GM23338 (cell line): ENCODE results near the gene SCAMP1. TPM values are rescaled to one million over a fixed set of nuclear protein-coding genes. Genes with fewer than 3 reads are reported as not detected.

Experiments used
- ATAC-seq: fragments of 200-7000 bp; cut with Tn5 transposase; 3 replicates; pipeline ENCODE4 v1.9.1; 2020
- DNase-seq: peaks from one replicate; pipeline ENCODE4 v3.0.0-alpha.2; 2015; ENCODE audit warnings: low spot score
- H2AFZ ChIP-seq: fragments of 200-600 bp; sonication (generic); 2 replicates; pipeline ENCODE4 v1.8.0; 2016; ENCODE audit warnings: antibody characterized with exemption, mild to moderate bottlenecking, moderate library complexity
- H3F3A ChIP-seq: fragments of 200-600 bp; sonication (generic); replicated peaks from 2 replicates; pipeline ENCODE4 v1.8.0; 2017; ENCODE audit warnings: antibody characterized with exemption, mixed run types, low read depth
- H3K27ac ChIP-seq: fragments of 200-600 bp; sonication (generic); 2 replicates; pipeline ENCODE4 v1.6.1; 2016; ENCODE audit warnings: low read depth
- H3K27me3 ChIP-seq: fragments of 200-600 bp; sonication (generic); 2 replicates; pipeline ENCODE4 v1.8.0; 2016; ENCODE audit warnings: mild to moderate bottlenecking, mixed run types, moderate library complexity; ENCODE audit not compliant: insufficient read depth
- H3K36me3 ChIP-seq: fragments of 200-600 bp; sonication (generic); 2 replicates; pipeline ENCODE4 v1.8.0; 2016; ENCODE audit warnings: mild to moderate bottlenecking; ENCODE audit not compliant: insufficient read depth
- H3K4me1 ChIP-seq: fragments of 200-600 bp; sonication (generic); 2 replicates; pipeline ENCODE4 v1.8.0; 2016; ENCODE audit warnings: mild to moderate bottlenecking, moderate library complexity; ENCODE audit not compliant: insufficient read depth
- H3K4me2 ChIP-seq: fragments of 200-600 bp; sonication (generic); 2 replicates; pipeline ENCODE4 v1.7.1; 2017; ENCODE audit warnings: mixed run types
- H3K4me3 ChIP-seq: fragments of 200-600 bp; sonication (generic); 2 replicates; pipeline ENCODE4 v1.6.1; 2016; ENCODE audit warnings: mixed run types
- H3K79me2 ChIP-seq: fragments of 200-600 bp; sonication (generic); replicated peaks from 2 replicates; pipeline ENCODE4 v1.8.0; 2017; ENCODE audit warnings: mild to moderate bottlenecking; ENCODE audit not compliant: insufficient read depth
- H3K9me2 ChIP-seq: fragments of 200-600 bp; sonication (generic); 2 replicates; pipeline ENCODE4 v1.8.0; 2017; ENCODE audit not compliant: insufficient read depth
- H4K20me1 ChIP-seq: fragments of 200-600 bp; sonication (generic); replicated peaks from 2 replicates; pipeline ENCODE4 v1.8.0; 2017; ENCODE audit warnings: mild to moderate bottlenecking; ENCODE audit not compliant: insufficient read depth
- H3K27ac Mint-ChIP-seq: 2 replicates; pipeline ENCODE4 v1.8.0; 2020; ENCODE audit warnings: inconsistent platforms, mild to moderate bottlenecking, moderate library complexity, mixed read lengths
- H3K27me3 Mint-ChIP-seq: 3 replicates; pipeline ENCODE4 v1.8.0; 2022; ENCODE audit warnings: low read depth, mild to moderate bottlenecking, moderate library complexity, mixed read lengths, inconsistent platforms; ENCODE audit not compliant: insufficient read depth, poor library complexity
- H3K36me3 Mint-ChIP-seq: 3 replicates; pipeline ENCODE4 v1.8.0; 2021; ENCODE audit warnings: low read depth, mild to moderate bottlenecking, inconsistent platforms, moderate library complexity, mixed read lengths
- H3K4me1 Mint-ChIP-seq: 3 replicates; pipeline ENCODE4 v1.8.0; 2020; ENCODE audit warnings: mild to moderate bottlenecking, inconsistent platforms, mixed read lengths
- H3K4me3 Mint-ChIP-seq: 3 replicates; pipeline ENCODE4 v1.8.0; 2021; ENCODE audit warnings: moderate library complexity, mild to moderate bottlenecking, inconsistent platforms, mixed read lengths
- H3K9me3 Mint-ChIP-seq: 3 replicates; pipeline ENCODE4 v1.8.0; 2020; ENCODE audit warnings: moderate library complexity, mild to moderate bottlenecking, inconsistent platforms, mixed read lengths
- EZH2 ChIP-seq: fragments of 200-600 bp; sonication (generic); IDR thresholded peaks from one replicate; pipeline ENCODE4 v1.8.0; 2017; ENCODE audit warnings: antibody characterized with exemption, mild to moderate bottlenecking, low read depth; ENCODE audit not compliant: unreplicated experiment
- STAT1 ChIP-seq: IDR thresholded peaks from one replicate; pipeline ENCODE4 v1.6.1; 2016; ENCODE audit warnings: antibody characterized with exemption; ENCODE audit not compliant: unreplicated experiment
- ZNF114 ChIP-seq: fragments of 250-450 bp; sonication (Bioruptor Pico); IDR thresholded peaks from 2 replicates; pipeline ENCODE4 v1.5.0; 2020; ENCODE audit warnings: mild to moderate bottlenecking, moderate library complexity
- ZNF331 ChIP-seq: fragments of 250-450 bp; sonication (Bioruptor Pico); IDR thresholded peaks from 2 replicates; pipeline ENCODE4 v1.5.0; 2020; ENCODE audit warnings: low read depth, mild to moderate bottlenecking, moderate library complexity
- ZNF462 ChIP-seq: fragments of 250-450 bp; sonication (Bioruptor Pico); IDR thresholded peaks from 2 replicates; pipeline ENCODE4 v1.5.0; 2020; ENCODE audit warnings: mild to moderate bottlenecking, moderate library complexity
- polyA plus RNA-seq: library from polyadenylated mRNA; unstranded; fragments of >200 nt; fragmentation: Nextera tagmentation; extraction: Ambion mirVana; gene quantifications from 2 replicates; pipeline ENCODE4 v1.2.1, GENCODE V29; 2016
- total RNA-seq: library from RNA; depleted of rRNA; stranded (reverse); fragments of >200 nt; shearing (Covaris generic); gene quantifications from 2 replicates; pipeline ENCODE4 v1.2.3, GENCODE V29; 2014
- TF ChIP-seq, protein P1 (sequence below), 2 experiments: fragments of 200-600 bp in 1 of 2; sonication (generic) in 1 of 2; conservative IDR thresholded peaks; 2 replicates each; pipeline versions ENCODE4 v1.5.1 to v1.6.1; 2016 to 2017; ENCODE audit warnings: antibody characterized with exemption in 2 of 2, low read depth in 2 of 2, mild to moderate bottlenecking in 2 of 2, moderate library complexity in 1 of 2
- TF ChIP-seq, protein P2 (sequence below): IDR thresholded peaks from 2 replicates; pipeline ENCODE4 v1.6.1; 2016; ENCODE audit warnings: antibody characterized with exemption

SCAMP1 gene
- total and polyA plus RNA-seq, 2 experiments from 2014 or later: 26.8 to 53.9 TPM

DNA sequence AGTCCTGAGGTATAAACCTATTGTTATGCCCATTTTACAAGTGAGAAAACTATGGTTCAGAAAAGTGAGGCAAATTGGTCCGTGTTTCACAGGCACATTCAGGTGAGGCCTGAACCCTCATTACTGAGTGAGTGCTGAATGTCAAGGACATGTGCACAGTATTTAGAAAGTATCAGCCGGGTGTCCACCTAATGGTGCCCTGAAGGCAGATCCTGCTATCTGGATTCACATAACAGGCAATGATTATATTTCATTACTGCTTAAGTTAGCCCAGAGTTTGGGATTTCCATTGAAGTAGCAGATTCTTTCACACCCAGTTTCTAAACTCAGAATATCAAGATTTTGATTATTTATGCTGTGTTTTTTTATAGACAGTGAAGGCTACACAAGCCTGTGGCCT lies 145.4 kb downstream of the SCAMP1 start (continued):
- TF ChIP-seq ZNF462 (CRISPR knock-in tag): no peak
- no peak for TF ChIP-seq STAT1
- no peak for TF ChIP-seq EZH2

GRCh38 chr5:78506261-78507024 lies 146.0 kb downstream of the SCAMP1 start:
- Mint-ChIP-seq H3K27ac (no peak overlapping the region), H3K9me3 (no peaks in the 10 kb centered on the region), H3K36me3 (no peaks in the 10 kb centered on the region), H3K4me1 (peaks cover 67% of the 10 kb centered on the region), H3K4me3 (no peak overlapping the region), H3K27me3 (peaks cover 10% of the 10 kb centered on the region)
- H3K79me2 ChIP-seq: peaks cover 60% of the 10 kb centered on the region
- no peak overlapping the region for H2AFZ ChIP-seq
- H3K27me3 ChIP-seq: no peaks in the 10 kb centered on the region
- H3K36me3 ChIP-seq: no peaks in the 10 kb centered on the region
- H4K20me1 ChIP-seq: peaks cover 17% of the 10 kb centered on the region
- TF ChIP-seq, protein P1, sequence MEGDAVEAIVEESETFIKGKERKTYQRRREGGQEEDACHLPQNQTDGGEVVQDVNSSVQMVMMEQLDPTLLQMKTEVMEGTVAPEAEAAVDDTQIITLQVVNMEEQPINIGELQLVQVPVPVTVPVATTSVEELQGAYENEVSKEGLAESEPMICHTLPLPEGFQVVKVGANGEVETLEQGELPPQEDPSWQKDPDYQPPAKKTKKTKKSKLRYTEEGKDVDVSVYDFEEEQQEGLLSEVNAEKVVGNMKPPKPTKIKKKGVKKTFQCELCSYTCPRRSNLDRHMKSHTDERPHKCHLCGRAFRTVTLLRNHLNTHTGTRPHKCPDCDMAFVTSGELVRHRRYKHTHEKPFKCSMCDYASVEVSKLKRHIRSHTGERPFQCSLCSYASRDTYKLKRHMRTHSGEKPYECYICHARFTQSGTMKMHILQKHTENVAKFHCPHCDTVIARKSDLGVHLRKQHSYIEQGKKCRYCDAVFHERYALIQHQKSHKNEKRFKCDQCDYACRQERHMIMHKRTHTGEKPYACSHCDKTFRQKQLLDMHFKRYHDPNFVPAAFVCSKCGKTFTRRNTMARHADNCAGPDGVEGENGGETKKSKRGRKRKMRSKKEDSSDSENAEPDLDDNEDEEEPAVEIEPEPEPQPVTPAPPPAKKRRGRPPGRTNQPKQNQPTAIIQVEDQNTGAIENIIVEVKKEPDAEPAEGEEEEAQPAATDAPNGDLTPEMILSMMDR (conservative IDR thresholded peaks at IDR 0.05; ENCODE audit: low read depth in 2 of 2): no peak
- TF ChIP-seq, protein P2, sequence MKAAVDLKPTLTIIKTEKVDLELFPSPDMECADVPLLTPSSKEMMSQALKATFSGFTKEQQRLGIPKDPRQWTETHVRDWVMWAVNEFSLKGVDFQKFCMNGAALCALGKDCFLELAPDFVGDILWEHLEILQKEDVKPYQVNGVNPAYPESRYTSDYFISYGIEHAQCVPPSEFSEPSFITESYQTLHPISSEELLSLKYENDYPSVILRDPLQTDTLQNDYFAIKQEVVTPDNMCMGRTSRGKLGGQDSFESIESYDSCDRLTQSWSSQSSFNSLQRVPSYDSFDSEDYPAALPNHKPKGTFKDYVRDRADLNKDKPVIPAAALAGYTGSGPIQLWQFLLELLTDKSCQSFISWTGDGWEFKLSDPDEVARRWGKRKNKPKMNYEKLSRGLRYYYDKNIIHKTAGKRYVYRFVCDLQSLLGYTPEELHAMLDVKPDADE: no peak
- no peak for TF ChIP-seq ZNF114 (CRISPR knock-in tag)
- no peak for TF ChIP-seq ZNF331 (CRISPR knock-in tag)
- no peak for TF ChIP-seq EZH2
- no peak overlapping the region for H3K27ac ChIP-seq
- 0 out of 2 replicates have a peak, but pooled peaks cover 4% of the 10 kb centered on the region for H3F3A ChIP-seq
- H3K4me3 ChIP-seq: no peak overlapping the region
- DNase-seq (no peak), ATAC-seq (no peak)
- H3K4me1 ChIP-seq: peaks cover 34% of the 10 kb centered on the region
- no peaks in the 10 kb centered on the region for H3K9me2 ChIP-seq
- H3K4me2 ChIP-seq: no peak overlapping the region
